GM19351 (cell line): Measurements from ENCODE around the gene RAMACL.

ENCODE experiments used
- ATAC-seq: cut with Tn5 transposase; IDR thresholded peaks from one replicate; pipeline ENCODE4 v1.9.1; 2021; ENCODE audit warnings: mild to moderate bottlenecking, moderate library complexity; ENCODE audit not compliant: unreplicated experiment

RAMACL gene

DNA sequence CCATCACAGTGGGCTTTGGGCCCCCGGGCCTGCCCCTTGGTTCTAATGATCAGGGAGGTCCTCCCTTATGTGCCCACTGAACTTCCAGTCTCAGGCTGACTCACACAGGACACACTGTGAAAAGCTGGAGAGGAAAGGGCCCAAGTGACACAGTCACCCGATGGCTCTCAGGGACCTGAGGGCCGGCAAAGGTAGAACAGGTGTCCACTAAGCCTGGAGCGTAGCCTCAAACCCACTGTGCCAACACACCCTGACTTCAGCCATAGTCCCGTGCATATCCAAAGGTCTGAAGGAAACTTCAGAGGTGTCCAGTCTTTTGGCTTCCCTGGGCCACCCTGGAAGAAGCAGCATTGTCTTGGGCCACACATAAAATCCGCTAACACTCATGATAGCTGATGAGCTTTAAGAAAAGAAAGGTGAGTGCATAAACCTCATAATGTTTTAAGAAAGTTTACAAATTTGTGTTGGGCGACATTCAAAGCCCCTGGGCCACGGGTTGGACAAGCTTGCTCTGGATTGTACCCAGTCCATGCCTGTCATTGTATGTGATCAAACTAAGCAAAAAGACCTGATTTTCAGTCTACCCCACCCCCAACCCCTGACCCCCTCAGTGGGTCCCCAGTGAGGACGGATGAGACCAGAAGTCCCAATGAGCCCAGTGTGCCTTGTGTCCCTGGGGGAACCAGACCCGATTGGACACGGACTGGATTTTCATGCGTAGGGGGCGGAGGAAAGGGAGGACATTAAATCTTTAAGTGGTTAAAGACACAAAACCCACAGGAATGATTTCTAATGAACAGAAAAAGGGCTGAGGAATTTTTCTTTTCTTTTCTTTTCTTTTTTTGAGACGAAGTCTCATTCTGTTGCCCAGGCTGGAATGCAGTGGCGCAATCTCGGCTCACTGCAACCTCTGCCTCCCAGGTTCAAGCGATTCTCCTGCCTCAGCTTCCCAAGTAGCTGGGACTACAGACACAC lies 6.1 kb downstream of the RAMACL start:
- no peak for ATAC-seq

GRCh38 chr6:166579237-166579850 lies 7.1 kb downstream of the RAMACL start:
- no peak for ATAC-seq

GRCh38 chr6:166578536-166579236 lies 7.8 kb downstream of the RAMACL start:
- no peak for ATAC-seq

DNA sequence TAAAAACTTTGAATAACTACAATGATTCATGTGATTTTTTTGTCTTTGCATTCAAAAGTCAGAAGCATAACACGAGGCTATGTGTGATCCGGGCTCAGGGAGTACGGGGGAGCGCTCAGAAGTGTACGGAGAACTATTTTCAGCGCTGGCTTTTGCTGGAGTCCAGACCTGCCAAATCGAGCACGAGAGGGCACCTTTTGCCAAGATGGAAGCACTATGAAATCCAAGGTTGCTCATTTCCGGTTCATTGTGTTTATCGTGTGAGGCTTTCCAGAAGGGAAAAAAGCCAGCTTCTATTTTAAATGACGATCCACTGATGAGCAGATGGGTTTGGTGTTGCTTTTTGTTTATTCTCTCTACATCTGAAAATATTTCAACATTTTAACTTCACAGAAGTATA lies 11.3 kb downstream of the RAMACL start:
- ATAC-seq = no peak

GRCh38 chr6:166573511-166574216 lies 12.8 kb downstream of the RAMACL start:
- ATAC-seq = no peak

DNA sequence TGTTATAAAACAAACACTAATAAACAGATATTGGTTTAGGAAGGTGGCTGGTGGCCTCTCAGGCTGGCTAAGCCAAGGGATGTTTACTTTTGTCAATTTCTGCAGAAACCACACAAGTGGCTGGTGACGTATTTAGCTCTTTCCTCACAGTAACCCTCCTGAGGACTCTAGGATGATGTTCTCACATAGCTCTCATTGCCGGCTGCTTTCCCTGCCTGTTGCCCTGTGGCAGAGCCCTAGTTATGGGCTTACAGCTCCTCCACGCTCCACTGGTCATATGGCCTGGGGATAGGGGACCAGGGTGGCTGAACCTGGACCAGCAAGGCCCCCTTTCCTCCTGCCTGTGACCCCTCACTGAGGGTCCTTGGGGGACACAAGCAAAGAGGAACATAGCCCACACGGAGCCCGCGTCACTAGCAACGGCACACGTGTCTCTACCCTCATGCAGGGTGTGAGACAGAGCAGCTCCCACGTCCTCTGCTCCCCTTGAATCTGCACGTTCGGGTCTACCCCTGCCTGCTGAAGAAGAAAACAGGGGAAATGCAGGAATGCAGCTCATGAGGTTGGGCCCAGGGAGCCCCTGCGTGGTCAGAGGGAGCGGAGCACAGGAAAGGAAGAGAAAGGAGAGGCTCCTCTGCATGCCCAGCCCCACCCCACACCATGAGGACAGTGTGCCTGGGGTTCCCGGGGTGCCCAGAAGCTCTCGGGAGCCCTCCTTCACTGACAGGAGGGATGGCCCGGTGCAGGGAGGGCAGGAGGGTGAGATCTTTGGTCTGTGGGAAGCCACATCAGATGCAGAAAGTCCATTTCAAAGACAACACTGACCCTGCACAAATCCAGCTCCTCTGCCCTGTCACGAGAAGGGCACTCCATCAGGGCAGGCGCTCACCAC lies 13.9 kb downstream of the RAMACL start:
- ATAC-seq = no peak

GRCh38 chr6:166570929-166571713 lies 15.4 kb downstream of the RAMACL start:
- no peak for ATAC-seq

GRCh38 chr6:166569206-166569605 lies 17.3 kb downstream of the RAMACL start:
- ATAC-seq = no peak

- ATAC-seq = no peak
These were observed 18.7 kb downstream of the RAMACL start for GRCh38 chr6:166567813-166568212.

GRCh38 chr6:166567107-166567506 lies 19.4 kb downstream of the RAMACL start:
- no peak for ATAC-seq

GRCh38 chr6:166566026-166567011 lies 20.2 kb downstream of the RAMACL start:
- no peak for ATAC-seq

DNA sequence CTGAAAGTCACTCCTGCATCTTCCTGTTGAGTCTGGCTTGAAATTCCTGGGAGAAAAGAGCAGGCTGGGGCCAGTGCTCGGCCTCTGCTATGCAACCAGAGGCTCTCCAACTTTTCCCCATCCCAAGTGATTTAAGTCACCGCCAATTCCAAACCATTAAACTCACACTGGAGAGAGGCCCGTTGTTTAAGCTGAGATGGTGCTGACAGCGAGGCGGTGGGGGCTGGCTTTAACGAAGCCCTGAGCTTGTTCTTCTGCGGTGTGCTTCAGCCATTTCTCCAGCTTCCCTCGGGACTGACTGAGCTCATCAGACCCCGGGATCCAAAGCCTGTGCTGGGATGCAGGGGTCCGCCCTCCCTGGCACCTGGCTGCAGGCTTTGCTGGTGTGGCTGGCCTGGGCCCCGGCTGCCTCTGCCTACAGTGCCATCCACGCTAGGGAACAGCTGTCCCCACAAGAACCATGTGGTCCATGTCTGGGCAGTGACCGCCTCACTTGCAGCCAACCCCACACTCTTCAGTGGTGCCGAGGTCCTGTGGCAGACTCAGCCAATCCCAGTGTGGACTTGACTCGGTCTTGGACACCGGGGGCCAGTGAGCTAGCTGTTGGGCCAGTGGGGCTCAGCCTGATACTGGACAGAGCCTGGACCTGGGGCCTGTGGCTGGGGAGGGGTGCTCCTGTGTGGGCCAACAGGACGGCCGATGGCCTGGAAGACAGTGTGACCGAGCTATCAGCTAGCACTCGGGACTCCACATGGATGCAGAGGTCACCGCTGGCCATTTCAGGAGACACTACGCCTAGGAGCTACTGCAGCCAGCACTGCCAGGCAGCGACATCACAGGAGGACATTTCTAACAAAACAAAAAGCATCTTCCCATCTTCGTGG lies 21.2 kb downstream of the RAMACL start:
- no peak for ATAC-seq

DNA sequence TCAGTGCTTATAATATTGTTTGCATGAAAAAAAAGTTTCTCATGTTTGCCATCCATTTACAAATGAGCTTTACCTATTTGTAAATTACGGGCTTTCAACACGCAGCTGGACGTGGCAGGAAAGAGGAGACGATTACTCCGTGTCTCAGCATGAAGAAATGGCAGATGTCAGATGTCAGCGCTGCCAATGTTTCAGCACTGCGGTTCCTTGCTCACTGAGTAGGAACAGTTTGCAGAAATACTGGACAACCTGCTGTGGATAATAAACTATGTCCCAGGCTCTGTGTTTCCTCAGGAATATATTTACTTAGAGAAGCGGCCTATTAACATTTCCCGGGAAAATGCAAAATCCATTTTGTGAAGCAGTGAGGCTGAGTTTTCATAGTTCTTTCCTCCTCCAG lies 22.7 kb downstream of the RAMACL start:
- no peak for ATAC-seq

DNA sequence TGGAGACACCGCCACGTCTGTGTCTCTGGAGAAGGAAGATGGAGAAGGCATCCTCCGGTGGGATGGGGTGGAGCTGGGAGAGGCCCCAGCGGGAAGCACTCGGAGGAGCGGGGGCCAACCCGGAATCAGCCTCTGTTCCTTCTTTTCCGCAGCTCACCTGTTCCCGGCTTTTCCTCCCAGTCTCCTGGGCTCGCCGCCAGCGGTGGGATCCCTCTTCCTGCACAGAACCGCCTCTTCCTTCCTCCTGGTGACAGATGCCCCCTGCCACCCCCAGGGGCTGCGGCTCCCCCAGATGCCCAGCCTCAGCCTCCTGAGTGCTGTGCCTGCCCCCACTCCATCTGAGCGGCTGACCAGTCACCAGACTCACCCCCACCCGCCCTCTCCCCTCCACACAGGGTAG lies 23.3 kb downstream of the RAMACL start:
- no peak for ATAC-seq

DNA sequence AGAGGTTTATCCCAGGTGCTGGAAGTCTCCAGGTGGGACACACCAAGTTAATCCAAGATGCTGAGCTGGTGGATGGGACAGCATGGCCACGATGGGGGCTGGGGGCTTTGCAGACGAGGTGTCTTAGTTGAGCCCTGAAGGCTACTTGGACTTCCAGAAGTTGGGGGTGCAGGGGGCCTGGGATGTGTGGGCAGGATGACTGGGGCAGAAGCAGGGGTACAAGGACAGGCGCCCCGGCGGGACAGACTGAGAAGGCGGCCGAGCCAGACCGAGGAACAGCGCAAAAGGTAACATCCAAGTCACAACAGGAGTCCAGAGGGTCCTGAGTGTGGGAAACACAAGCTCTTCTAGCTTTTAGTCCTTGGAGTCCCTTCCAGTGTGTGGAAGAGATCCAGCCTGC lies 23.8 kb downstream of the RAMACL start:
- no peak for ATAC-seq

DNA sequence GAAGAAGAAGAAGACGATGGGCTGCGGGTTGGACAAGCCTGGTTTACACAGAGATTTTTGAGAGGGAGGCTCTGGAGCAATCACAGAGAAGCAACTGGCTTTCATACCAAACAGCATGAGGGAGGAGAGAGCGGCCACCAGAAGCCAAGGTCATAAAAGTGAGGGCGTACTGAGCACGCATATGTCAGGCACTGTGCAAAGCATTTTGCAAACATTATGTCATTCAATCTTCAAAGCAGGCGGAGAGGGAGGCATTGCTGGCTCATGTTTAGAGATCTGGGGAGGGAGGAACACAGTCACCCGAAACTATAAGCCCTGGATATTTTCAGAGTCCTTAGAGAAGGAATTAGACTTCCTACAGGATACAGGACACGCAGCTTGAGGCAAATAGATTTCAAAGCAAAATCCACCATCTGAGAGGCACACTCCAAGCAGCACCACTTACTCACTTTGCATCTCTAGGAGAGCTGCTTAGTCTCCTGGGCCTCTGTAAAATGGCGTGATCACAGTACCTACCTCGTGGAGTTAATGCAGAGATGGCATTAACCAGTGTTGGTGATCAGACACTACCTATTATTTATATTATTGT lies 24.6 kb downstream of the RAMACL start:
- no peak for ATAC-seq

- ATAC-seq = no peak
These were observed 26.3 kb downstream of the RAMACL start for GRCh38 chr6:166560222-166560621.
